Adipose tissue (tissue), 3 donors: ENCODE measurements around the gene FXN. TPM values are rescaled to one million over a fixed set of nuclear protein-coding genes. Genes with fewer than 3 reads are reported as not detected.

ENCODE experiments used
- polyA plus RNA-seq, 3 donors: library from polyadenylated mRNA; stranded (reverse); fragments of 200-250 nt; gene quantifications; one replicate each; pipeline ENCODE4 v1.2.3, GENCODE V29; 2013
- donor health status: healthy with polysubstance abuse.
- donor health status: Bipolar disorder and iron deficiency.
- donor health status: healthy.

The FXN gene
- polyA plus RNA-seq, 3 donors, result 8.3 to 15.2 (median 12.1) TPM

Other genes starting within 250 kb of the FXN start
- gene PRKACG, start 21.6 kb upstream of the FXN start, polyA plus RNA-seq, result not detected
- gene TJP2, start 138.5 kb downstream of the FXN start, polyA plus RNA-seq, result 100 to 1,000 TPM in 1 of 3 donors, 10 to 100 TPM in 2; 23.3 to 113 (median 35.4) TPM